ENCODE measurements around the gene SIPA1L3.

SIPA1L3 gene

GRCh38 chr19:38218204-38218603 is 311.2 kb downstream of the SIPA1L3 start:
- ATAC-seq = no peak
- TF ChIP-seq TOX (CRISPR knock-in tag; IDR thresholded peaks at IDR 0.05; ENCODE audit: borderline replicate concordance) (no peak), ARNTL (CRISPR knock-in tag; IDR thresholded peaks at IDR 0.05; ENCODE audit: borderline replicate concordance, low read depth) (no peak), ZNF565 (CRISPR knock-in tag; conservative IDR thresholded peaks at IDR 0.05; ENCODE audit: low read depth) (no peak), GLIS3 (CRISPR knock-in tag; IDR thresholded peaks at IDR 0.05) (no peak), ZFP30 (CRISPR knock-in tag; IDR thresholded peaks at IDR 0.05) (no peak), ZNF70 (CRISPR knock-in tag; IDR thresholded peaks at IDR 0.05) (no peak), ZC3H10 (CRISPR knock-in tag; IDR thresholded peaks at IDR 0.05) (no peak), POU6F1 (CRISPR knock-in tag; IDR thresholded peaks at IDR 0.05; ENCODE audit: borderline replicate concordance, low read depth) (no peak), OSR1 (CRISPR knock-in tag; IDR thresholded peaks at IDR 0.05) (no peak), PATZ1 (CRISPR knock-in tag; IDR thresholded peaks at IDR 0.05; ENCODE audit: borderline replicate concordance) (no peak), TCF4 (CRISPR knock-in tag; IDR thresholded peaks at IDR 0.05; ENCODE audit: borderline replicate concordance) (no peak), ISL1 (CRISPR knock-in tag; IDR thresholded peaks at IDR 0.05) (no peak)

- TF ChIP-seq GLIS3 (CRISPR knock-in tag; IDR thresholded peaks at IDR 0.05) = no peak
- no peak for TF ChIP-seq ZFP30 (CRISPR knock-in tag; IDR thresholded peaks at IDR 0.05)
- no peak for TF ChIP-seq CSDC2 (CRISPR knock-in tag; IDR thresholded peaks at IDR 0.05)
- TF ChIP-seq ZNF565 (CRISPR knock-in tag; conservative IDR thresholded peaks at IDR 0.05; ENCODE audit: low read depth) = no peak
- no peak for ATAC-seq
Measured at GRCh38 chr19:38219221-38219620, 312.2 kb downstream of the SIPA1L3 start.

GRCh38 chr19:38221421-38221820 is 314.4 kb downstream of the SIPA1L3 start:
- ATAC-seq = no peak
- no peak for TF ChIP-seq ARNTL (CRISPR knock-in tag; IDR thresholded peaks at IDR 0.05; ENCODE audit: borderline replicate concordance, low read depth)
- no peak for TF ChIP-seq CREB5 (CRISPR knock-in tag; IDR thresholded peaks at IDR 0.05; ENCODE audit: low read depth)
- TF ChIP-seq ZFP30 (CRISPR knock-in tag; IDR thresholded peaks at IDR 0.05) = no peak
- no peak for TF ChIP-seq CSDC2 (CRISPR knock-in tag; IDR thresholded peaks at IDR 0.05)
- no peak for TF ChIP-seq POU6F1 (CRISPR knock-in tag; IDR thresholded peaks at IDR 0.05; ENCODE audit: borderline replicate concordance, low read depth)
- TF ChIP-seq ESRRG (CRISPR knock-in tag; IDR thresholded peaks at IDR 0.05) = no peak
- no peak for TF ChIP-seq ISL1 (CRISPR knock-in tag; IDR thresholded peaks at IDR 0.05)
- no peak for TF ChIP-seq ZFP3 (CRISPR knock-in tag; IDR thresholded peaks at IDR 0.05)
- TF ChIP-seq PATZ1 (CRISPR knock-in tag; IDR thresholded peaks at IDR 0.05; ENCODE audit: borderline replicate concordance) = no peak
- TF ChIP-seq PPARA (CRISPR knock-in tag; IDR thresholded peaks at IDR 0.05; ENCODE audit: borderline replicate concordance) = no peak
- no peak for TF ChIP-seq TOX (CRISPR knock-in tag; IDR thresholded peaks at IDR 0.05; ENCODE audit: borderline replicate concordance)
- no peak for TF ChIP-seq TCF4 (CRISPR knock-in tag; IDR thresholded peaks at IDR 0.05; ENCODE audit: borderline replicate concordance)
- no peak for TF ChIP-seq CSRNP3 (CRISPR knock-in tag; IDR thresholded peaks at IDR 0.05)
- TF ChIP-seq TSHZ2 (CRISPR knock-in tag; IDR thresholded peaks at IDR 0.05) = no peak
- no peak for TF ChIP-seq ZNF70 (CRISPR knock-in tag; IDR thresholded peaks at IDR 0.05)
- no peak for TF ChIP-seq ZC3H10 (CRISPR knock-in tag; IDR thresholded peaks at IDR 0.05)
- TF ChIP-seq SNAI2 (CRISPR knock-in tag; IDR thresholded peaks at IDR 0.05) = no peak
